Measurements from ENCODE around the gene FAAH.

DNA sequence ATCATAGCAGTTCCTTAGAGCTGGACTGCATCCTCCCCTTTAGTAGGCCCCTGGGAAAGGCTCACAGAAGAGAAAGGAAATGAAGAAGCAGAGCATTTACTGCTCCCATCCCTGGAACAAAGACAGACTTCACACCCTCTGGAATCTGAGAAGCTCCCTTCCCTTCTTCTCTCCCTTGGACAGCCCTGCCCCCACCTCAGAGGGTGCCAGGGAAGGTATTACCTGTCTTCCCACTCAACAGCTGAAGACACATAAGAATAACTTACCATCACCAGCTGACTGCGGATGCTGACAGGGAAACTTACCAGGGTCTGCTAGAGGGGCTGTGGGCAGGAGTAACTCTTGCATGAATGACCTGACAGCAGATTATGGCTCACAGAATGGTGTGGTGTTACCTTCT lies 14.1 kb upstream of the FAAH start:
- TF ChIP-seq, protein P1, sequence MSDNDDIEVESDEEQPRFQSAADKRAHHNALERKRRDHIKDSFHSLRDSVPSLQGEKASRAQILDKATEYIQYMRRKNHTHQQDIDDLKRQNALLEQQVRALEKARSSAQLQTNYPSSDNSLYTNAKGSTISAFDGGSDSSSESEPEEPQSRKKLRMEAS (CRISPR knock-in tag; IDR thresholded peaks at IDR 0.05): no peak
- TF ChIP-seq ZNF396 (CRISPR knock-in tag; IDR thresholded peaks at IDR 0.05; ENCODE audit: borderline replicate concordance) (no peak), ZNF219 (CRISPR knock-in tag; IDR thresholded peaks at IDR 0.05; ENCODE audit: borderline replicate concordance) (no peak), ZNF423 (CRISPR knock-in tag; IDR thresholded peaks at IDR 0.05) (no peak), GABPB1 (CRISPR knock-in tag; IDR thresholded peaks at IDR 0.05) (no peak), SMAD4 (CRISPR knock-in tag; IDR thresholded peaks at IDR 0.05) (no peak), SP1 (CRISPR knock-in tag; conservative IDR thresholded peaks at IDR 0.05) (no peak), SMAD3 (CRISPR knock-in tag; IDR thresholded peaks at IDR 0.05; ENCODE audit: borderline replicate concordance) (no peak), NR2C2 (CRISPR knock-in tag; IDR thresholded peaks at IDR 0.05) (no peak)
- TF ChIP-seq, protein P2, sequence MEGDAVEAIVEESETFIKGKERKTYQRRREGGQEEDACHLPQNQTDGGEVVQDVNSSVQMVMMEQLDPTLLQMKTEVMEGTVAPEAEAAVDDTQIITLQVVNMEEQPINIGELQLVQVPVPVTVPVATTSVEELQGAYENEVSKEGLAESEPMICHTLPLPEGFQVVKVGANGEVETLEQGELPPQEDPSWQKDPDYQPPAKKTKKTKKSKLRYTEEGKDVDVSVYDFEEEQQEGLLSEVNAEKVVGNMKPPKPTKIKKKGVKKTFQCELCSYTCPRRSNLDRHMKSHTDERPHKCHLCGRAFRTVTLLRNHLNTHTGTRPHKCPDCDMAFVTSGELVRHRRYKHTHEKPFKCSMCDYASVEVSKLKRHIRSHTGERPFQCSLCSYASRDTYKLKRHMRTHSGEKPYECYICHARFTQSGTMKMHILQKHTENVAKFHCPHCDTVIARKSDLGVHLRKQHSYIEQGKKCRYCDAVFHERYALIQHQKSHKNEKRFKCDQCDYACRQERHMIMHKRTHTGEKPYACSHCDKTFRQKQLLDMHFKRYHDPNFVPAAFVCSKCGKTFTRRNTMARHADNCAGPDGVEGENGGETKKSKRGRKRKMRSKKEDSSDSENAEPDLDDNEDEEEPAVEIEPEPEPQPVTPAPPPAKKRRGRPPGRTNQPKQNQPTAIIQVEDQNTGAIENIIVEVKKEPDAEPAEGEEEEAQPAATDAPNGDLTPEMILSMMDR (IDR thresholded peaks at IDR 0.05): no peak
- TF ChIP-seq, protein P3, sequence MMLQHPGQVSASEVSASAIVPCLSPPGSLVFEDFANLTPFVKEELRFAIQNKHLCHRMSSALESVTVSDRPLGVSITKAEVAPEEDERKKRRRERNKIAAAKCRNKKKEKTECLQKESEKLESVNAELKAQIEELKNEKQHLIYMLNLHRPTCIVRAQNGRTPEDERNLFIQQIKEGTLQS (CRISPR knock-in tag; conservative IDR thresholded peaks at IDR 0.05): no peak
- TF ChIP-seq, protein P4, sequence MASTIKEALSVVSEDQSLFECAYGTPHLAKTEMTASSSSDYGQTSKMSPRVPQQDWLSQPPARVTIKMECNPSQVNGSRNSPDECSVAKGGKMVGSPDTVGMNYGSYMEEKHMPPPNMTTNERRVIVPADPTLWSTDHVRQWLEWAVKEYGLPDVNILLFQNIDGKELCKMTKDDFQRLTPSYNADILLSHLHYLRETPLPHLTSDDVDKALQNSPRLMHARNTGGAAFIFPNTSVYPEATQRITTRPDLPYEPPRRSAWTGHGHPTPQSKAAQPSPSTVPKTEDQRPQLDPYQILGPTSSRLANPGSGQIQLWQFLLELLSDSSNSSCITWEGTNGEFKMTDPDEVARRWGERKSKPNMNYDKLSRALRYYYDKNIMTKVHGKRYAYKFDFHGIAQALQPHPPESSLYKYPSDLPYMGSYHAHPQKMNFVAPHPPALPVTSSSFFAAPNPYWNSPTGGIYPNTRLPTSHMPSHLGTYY (CRISPR knock-in tag; IDR thresholded peaks at IDR 0.05): no peak

All from WTC11 (cell line).